Airway epithelial cell (primary cell): ENCODE results near the gene SNX27. TPM values are rescaled to one million over a fixed set of nuclear protein-coding genes. Genes with fewer than 3 reads are reported as not detected.

Experiments
- total RNA-seq: library from RNA; depleted of rRNA; stranded (reverse); fragments of >200 nt; gene quantifications from 2 replicates; pipeline ENCODE4 v1.2.3, GENCODE V29; 2015

Gene SNX27
- 10.6 and 16.1 TPM in 2 replicates for total RNA-seq

GRCh38 chr1:151611832-151612500, at the start of gene SNX27:
TSS of gene SNX27 (plus strand) at chr1:151612050. CDS start at chr1:151612202, 152 bp downstream.

DNA sequence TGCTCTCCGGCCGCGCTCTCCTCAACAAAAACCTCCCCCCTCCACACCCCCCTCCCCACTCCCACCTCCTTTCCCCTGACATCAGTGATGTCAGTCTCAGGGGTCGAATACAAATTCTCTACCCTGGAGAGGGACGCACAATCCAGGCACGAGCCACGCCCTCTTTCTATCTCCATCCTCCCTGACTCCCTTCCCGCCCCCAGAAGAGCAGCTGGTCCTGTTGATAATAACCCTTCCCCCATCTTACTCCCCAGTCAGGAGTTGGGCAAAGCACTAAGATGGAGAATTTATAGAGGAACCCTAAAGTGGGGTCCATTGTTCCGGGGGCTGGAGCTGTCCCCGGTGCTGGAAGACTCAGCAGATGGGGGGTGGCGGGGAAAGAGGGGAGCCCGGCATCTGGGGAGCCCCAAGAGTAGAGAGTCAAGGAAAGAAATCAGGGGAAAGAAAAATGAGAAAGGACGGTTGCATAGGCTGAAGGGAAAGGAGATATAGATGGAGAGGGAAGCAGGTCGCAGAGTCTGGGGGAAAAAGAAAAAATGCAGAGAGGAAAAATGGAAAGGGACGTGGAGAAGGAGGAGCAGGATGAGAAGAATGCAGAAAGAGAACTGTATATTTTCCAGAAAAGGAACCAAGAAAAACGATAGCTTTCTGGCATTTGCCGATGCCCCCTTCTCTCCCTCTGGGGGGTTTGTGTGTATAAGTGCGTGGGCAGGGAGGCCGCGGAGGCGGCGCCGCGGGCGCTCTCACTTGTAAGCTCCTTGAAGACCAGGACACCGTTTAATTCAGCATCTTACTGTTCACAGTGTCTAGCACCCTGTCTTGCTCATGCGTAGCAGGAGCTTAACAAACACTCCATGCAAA, 105.2 kb downstream of the SNX27 start, which contains the start of gene CELF3:
TSS of gene CELF3 (minus strand) at position 33 of the 861 bp plus-strand sequence. CDS start 783 bp downstream, outside the sequence.

GRCh38 chr1:151720974-151721787, 109.3 kb downstream of the SNX27 start, which contains the start of gene RIIAD1:
TSS of gene RIIAD1 (plus strand) at chr1:151721522. CDS start at chr1:151721537, 15 bp downstream.

Other genes with a start within 250 kb of the SNX27 start
- gene SELENBP1, start 239.3 kb upstream of the SNX27 start, total RNA-seq, result 7.7 and 8.6 TPM in 2 replicates
- gene PSMB4, start 212.5 kb upstream of the SNX27 start, total RNA-seq, result 327 and 332 TPM in 2 replicates
- 11.3 and 14.7 TPM in 2 replicates for gene POGZ, start 152.6 kb upstream of the SNX27 start, total RNA-seq
- 5.8 and 10.7 TPM in 2 replicates for gene CGN, start 100.7 kb upstream of the SNX27 start, total RNA-seq
- gene TUFT1, start 71.7 kb upstream of the SNX27 start, total RNA-seq, result 21.4 and 25.4 TPM in 2 replicates
- not detected in 2 replicates for gene CELF3, start 104.8 kb downstream of the SNX27 start, total RNA-seq
- gene RIIAD1, start 109.5 kb downstream of the SNX27 start, total RNA-seq, result not detected in 2 replicates
- gene MRPL9, start 151.4 kb downstream of the SNX27 start, total RNA-seq, result 81.1 and 91.5 TPM in 2 replicates
- 7.2 and 8.7 TPM in 2 replicates for gene TDRKH, start 178.4 kb downstream of the SNX27 start, total RNA-seq
- not detected in 2 replicates for gene LINGO4, start 193.4 kb downstream of the SNX27 start, total RNA-seq
- 0.05 and 0.35 TPM in 2 replicates for gene RORC, start 219.8 kb downstream of the SNX27 start, total RNA-seq
- 0.14 TPM in 1 of 2 replicates, not detected in the other for gene C2CD4D, start 227.8 kb downstream of the SNX27 start, total RNA-seq
- gene THEM5, start 241.7 kb downstream of the SNX27 start, total RNA-seq, result 0.99 and 2.3 TPM in 2 replicates